NCI-H128 (cell line): ENCODE measurements around the gene PFDN1.

Experiments
- DNase-seq: peaks from one replicate; lab custom pipeline; 2025; ENCODE audit not compliant: unreplicated experiment; lab: John Stamatoyannopoulos, UW

PFDN1 gene

DNA sequence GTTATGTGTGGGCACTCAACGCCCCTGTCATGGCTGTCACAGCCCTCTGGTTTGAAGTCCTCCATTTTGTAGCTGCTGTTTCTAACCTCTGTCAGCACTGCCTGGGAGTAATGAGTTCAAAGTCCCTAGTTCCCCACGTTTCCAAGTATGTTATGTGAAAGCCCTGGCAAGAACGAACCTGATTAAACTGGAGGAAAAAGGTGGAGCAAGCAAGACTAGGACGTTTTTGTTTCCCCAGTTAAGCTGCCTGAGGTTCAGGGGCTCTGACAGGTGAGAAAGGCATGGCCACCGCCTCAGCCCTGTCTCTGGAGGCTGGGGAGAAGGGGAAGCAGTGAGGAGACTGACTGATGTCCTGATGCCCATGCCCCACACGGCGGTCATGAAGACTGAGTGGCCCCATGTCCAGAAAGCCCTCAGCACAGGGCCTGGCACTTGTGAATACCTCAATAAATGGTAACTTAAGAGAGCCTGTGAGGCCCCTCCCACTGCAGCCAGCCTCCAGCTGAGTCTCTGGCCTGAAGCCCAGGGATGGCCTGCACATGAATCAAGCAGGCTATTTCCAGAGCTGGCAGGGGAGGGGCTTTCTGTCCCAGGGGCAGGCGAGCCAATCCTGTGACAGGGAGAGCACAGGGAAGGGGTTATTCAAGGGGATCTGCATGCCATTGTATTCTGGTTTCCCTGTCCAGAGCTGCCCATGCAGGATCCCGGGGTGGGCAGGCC lies 61.8 kb downstream of the PFDN1 start:
- DNase-seq = no peak

DNA sequence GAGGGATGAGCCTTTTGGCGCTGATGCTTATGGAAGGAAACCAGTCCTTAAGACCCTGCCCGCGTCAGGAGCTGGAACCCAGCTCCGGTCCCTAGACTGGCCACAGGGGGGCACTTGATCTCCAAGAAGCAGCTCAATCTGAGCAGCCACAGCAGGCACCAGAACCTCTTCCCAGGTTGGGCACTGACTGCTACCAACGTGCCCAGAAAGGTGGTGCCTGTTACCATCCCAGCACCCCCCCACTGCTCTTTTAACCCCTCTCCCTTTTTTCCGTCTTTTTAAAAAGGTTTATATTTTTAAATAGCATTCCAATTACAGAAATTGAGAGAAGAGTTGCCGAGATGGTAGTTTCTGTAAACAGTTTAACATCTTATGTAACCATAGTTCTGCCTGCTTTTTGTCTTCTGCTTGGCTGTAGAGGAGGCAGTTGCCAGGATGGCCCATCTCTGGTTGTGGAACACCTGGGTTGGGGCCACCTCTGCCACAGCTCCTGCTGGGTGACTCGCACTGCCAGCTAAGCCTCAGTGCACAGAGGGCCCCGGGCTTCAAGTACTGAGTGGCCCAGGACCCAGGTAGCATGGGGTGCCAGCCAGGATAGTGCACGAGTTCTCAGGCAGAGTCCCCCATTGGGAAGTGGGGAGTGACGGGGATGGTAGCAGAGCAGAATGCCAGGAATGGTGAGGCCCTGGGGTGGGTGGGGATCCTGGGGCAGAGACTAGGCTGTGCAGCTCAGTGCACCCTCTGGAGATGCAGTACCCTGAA lies 62.8 kb downstream of the PFDN1 start:
- DNase-seq = no peak

DNA sequence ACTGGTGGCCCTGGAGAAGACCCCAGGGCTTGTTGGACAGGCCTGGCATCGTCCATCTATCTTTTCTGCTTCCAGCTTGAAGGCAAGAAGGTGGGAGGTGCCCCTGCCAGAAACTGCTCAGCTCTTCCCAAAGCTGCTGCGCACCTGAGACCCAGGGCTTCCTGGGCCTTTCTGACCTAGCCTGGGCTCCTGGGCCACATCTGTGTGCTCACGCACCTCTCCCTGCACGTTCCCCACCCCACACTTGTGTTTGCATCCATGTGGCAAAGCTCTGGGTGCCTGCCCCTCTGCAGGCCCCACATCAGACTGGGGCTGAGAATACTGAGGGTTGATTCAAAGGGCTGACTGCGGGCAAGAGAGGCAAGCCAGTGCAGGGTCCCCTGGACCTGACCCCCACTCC lies 63.4 kb downstream of the PFDN1 start:
- no peak for DNase-seq

DNA sequence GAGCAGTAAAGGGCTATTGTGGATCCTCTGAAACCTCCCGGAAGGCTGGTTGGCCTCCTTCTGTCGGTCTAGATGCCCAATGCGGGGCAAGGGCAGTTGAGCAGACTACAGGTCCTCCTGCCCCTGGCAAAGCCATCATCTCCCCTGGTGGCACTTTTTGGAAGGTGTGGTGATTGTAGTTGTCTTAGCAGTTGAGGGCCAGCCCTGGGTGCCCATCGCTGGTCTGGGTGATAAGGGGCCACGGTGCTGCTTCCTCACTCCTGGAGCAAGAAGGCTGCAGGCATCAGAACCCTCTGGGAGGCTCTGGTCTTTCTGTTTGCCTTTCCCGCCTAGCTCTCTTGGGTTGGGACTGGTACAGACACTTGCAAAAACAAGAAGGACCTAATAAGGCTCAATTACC lies 64.1 kb downstream of the PFDN1 start:
- DNase-seq = no peak

DNA sequence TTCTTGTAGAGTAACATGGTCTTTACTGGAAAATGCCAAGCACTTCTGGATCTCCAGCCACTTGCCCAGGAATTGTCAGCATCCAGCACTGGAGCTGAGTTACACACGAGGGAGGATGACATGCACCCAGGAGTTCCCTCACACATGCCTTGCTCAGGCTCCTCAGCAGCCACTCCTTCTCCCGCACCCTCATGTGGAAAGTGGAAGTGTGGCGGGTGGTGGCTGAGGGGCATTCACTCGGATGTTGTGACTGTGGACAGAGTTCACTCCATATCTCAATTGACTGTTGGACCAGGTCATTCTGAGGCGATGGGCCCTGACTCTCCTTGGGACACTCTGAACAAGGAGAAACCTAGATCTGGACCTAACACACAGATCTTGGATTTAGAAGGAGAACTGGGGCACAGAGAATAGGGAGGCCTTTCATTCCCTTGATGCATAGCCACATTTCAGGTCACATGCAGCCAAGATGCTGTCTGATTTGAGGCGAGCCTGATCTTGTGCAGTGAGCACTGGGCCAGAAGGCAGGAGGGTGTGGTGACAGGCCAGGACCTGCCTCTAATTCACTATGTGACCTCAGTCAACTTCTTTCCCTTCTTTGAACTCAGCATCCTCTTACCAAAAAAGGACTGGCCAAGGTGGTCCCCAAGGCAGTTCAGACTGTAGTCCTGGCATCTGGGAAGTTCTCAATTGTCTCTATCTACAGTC lies 65.9 kb downstream of the PFDN1 start:
- DNase-seq = no peak

DNA sequence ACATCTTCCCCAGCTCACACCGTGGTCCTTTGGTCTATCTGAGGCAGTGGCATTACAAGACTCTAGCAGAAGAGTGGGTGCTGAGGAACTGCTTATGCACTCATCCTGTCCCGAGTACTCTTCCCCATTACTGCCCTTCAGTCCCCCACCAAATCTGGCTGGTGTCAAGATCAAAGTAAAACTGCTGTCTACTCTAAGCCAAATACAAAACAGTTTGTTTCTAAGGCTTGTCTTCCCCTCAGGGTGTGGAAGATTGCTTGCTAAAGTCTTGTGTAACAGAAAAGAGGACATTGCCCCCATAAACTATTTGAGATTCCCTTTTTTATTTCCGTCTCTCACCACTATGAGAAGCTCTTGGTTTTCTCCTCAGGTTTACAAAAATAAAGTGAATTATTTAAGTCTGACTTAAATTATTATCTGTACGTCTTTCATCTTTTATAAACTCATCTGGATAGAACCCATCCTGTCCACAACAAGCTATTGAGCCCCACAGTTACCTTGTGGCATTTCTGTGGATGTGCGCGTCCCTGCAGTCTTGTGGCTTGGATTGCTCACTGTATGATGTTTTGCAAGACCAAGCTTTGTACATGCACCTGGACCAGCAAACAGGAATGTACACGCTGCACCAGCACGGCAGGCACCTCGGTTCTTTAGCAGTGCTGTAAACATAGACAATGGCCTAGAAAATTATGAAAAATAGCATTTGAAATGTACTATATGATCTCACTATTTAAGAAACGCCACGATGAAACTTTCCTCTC lies 66.9 kb downstream of the PFDN1 start:
- no peak for DNase-seq

DNA sequence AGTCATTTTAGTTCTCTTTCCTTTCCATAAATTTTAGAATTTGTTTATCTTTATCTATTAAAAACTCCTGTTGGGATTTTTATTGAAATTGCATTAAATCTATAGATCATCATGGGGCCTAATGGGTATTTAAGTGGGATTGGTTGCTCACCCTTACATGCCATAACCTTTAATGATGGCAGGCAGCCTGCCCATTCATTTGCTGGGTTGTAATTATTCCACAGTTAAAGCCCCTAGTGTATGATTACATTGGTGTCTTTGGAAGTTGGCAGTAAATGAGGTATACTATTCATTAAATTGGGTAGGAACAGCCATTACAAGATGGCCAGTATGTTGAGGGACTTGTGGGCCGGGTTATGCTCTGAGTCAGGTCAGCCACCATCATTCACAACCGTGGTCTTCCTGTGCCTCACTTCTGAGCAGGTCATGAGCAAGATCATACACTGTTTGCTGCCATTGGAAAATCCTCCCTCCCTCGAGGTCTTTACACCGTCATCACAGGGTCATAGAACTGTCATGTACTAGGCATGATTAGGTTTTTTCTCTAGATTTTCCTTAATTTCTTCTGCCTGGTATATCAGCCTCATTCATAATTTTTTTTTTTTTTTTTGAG lies 68.4 kb downstream of the PFDN1 start:
- DNase-seq = no peak

DNA sequence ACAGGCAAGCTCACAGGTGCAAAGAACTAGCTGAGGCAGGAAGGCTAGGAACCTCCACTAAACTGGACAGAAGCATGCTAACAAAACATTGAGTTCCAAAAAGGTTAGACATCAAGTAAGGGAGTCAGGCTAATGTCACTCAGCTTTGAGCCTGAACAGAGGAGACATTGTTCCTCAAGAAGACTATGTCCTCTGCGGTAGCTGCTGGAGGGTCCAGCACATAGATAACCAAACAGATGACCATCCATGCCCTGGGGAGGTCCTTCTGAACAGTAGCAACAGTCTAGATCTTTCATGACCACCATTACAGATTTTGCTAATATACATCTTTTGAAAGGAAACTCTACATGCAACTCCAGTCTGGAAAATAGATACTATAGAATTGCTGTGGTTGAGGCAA lies 70.2 kb downstream of the PFDN1 start:
- no peak for DNase-seq

DNA sequence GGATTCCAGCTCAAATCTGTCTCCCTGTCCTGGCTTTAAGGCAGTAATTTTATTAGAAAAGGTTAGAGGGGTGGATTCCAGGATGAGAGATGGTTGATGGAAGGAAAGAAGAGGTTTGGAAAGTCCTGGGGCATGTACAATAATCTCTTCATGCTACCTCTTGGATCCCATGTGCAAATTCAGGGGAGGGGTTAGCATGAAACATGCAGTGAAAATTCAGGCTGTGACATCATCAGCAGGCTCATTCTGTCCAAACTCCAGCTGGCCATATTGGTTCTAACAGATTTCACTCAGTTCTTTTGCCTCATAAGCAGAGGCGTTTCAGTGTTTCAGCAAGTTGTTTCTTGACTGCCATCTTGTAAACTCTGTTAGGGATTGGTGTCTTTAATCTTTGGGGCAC lies 72.5 kb downstream of the PFDN1 start:
- DNase-seq = no peak

DNA sequence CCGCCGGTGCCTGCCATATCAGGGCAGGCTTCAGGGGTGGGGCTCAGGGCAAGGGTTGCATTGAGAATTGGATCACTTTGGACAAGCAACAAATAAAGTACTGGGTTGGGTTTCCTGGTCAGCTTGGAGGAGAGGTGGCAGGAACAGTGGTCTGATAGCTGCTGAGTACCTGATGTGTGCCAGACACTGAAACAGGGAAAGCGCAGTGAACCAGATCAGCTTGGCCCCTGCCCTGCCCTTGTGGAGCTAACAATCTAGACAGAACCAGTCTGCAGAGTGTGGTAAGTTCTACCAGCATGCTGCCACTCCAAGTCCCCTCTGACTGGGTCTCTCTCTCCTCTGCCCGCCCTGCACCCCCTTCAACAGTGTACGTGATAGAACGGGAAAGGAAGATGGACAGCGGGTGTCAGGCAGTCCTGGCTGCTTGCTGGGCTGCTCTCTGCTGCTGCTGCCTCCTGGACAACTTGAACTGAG lies 74.5 kb downstream of the PFDN1 start:
- DNase-seq = no peak

DNA sequence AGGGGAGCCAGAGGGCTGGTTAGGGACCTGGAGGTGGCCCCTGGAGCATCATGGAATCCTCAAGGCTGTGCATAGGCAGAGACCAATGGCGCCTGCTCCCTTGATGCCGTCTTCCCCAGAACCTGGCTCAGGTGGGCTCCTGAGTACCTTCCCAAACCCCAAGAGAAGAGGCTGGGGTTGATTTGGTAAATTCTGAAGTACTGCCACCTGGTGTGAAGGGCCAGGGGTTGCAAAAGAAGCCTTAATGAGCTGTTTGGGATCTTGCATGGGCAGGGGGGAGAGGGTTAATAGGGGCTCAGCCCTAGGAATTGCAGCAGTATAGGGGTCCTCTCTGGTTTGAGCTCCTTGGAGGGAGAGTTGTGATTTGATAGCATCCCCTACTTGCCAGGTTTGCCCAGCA lies 75.9 kb downstream of the PFDN1 start:
- no peak for DNase-seq

DNA sequence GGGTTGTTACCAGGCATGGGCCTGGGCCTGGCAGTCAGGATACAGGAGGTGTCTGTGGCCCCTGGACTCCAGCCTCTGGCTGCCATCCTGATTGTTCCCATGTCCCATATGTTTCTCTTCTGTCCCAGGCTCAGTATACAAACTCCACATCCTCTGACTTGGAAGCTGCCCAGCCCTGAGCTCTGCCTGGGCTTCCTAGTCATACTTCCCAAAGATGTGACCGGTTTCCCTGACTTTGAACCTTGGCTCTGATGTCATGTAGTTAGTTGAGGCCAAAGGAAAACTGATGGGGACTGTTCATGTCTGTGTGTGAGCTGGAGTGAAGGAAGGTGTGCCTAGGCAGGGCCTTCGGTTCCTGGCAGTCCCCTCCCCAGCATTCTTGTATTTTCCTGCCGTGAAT lies 77.5 kb downstream of the PFDN1 start:
- no peak for DNase-seq

DNA sequence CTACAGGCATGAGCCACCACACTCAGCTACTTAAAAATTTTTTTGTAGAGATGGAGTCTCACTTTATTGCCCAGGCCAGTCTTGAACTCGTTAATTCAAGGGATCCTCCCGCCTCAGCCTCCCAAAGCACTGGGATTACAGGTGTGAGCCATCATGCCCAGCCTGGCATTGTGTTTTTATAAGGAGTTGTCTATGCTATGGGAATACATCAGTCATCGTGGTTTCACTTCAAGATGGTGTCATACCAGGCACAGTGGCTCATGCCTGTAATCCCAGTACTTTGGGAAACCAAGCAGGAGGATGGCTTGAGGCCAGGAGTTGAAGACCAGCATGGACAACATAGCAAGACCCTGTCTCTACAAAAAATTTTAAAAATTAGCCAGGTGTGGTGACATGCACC lies 78.2 kb downstream of the PFDN1 start:
- no peak for DNase-seq

DNA sequence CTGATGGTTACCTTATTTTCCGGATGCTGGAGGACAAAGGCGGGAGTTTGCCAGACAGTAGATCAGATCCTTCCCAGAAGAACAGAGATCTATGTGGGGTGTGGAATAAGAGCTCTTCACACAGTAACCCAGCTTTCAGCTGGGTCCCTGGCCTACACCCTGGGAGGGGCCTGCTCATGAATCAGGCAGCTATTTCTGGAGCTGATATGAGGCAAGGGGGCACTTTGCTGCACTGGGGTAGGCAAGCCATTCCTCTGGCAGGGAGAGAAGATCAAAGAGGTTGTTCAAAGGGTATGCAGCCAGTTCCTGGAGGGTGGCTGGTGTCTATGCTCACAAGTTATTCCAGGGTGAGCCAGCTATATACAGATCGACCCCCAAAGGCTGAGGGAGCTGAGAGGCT lies 79.3 kb downstream of the PFDN1 start:
- no peak for DNase-seq

DNA sequence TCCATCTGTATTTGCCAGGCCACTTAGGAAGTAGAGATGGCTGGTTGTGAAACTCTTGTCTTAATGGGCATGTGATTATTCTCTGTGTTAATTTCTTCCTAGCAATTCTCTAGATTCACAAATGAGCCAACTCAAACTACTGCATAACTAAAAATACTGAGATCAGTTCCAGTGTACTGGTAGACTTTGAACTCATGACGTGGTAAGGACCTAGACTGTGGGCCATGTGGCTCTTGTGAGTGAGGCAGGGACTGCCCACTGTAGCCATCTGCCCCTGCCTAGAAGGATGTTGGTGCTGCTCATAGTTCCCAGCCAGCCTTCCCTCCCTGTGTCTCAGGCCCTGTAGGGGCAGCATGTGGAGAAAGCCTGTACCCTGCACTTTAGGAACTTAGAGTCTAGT lies 80.5 kb downstream of the PFDN1 start:
- DNase-seq = no peak

DNA sequence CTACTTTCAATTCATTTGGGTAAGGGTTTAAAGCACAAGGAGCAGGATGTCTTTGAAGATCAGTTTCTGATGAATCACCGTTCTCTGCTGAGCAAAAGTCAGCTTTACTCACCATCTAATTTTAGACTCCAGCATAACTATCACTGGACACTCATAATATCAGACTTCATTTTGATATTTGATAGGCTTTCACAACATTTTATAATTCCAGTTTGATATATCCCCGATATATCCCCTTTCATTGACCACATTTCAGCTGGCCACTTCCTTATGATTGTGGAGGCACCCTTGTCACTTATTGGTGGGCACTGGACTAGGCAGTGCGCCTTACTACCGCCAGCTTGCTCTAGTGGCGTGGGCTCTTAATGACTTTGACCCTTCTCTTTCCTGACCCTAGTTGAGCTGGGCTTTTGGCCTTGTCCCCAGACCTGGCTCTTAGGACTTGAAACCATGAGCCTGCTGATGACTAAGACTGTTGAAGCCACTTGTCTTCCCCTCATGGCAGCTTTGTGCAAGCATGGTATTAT lies 81.1 kb downstream of the PFDN1 start:
- DNase-seq = no peak

DNA sequence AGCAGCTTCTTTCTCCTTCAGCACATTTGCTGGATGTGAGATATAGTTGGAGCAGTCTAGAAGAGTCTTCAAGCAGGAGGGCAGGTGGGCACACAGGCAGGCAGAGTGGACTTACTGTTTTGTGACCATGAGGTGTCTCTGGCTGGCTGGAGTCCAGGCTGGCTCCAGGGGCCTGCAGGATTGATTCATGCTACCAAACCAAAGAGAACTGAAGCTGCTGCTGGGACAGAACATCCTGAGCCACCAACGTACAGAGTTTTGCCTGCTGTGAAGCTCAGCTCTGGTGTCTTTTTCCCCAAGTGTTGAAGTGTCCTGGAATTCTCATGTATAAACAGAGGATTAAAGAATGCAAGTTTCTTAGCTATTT lies 82.2 kb downstream of the PFDN1 start:
- DNase-seq = no peak

DNA sequence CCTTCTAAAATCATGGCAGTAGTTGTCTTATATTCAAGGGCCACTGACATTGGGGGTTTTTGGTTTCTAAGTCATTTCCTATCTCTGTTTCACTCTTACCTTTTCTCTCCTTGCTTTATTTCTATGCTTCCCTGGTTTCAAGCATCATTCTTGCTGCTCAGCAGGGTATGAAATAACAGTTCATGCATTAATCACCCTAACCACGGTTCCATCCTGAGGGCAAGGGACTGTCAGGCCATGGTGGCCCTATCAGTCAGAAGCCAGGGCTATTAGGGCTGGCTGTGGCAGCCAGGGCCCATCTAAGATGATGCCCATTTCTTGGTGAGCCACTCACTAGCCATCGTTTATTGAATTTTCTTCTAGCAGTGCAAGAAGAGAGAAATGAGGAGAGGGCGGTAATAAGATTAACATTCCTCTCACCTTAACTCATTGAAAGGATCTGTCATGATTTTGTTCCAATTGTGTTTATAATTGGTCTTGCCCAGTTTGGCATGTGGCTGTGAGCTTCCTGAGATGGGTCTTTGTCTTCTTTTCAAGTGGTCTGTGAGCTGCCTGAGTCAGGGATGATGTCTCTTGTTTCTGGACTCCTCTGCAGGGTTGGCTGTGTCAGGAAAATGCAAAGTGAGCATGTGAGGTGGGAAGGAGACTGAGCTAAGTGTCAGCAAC lies 82.7 kb downstream of the PFDN1 start:
- no peak for DNase-seq

DNA sequence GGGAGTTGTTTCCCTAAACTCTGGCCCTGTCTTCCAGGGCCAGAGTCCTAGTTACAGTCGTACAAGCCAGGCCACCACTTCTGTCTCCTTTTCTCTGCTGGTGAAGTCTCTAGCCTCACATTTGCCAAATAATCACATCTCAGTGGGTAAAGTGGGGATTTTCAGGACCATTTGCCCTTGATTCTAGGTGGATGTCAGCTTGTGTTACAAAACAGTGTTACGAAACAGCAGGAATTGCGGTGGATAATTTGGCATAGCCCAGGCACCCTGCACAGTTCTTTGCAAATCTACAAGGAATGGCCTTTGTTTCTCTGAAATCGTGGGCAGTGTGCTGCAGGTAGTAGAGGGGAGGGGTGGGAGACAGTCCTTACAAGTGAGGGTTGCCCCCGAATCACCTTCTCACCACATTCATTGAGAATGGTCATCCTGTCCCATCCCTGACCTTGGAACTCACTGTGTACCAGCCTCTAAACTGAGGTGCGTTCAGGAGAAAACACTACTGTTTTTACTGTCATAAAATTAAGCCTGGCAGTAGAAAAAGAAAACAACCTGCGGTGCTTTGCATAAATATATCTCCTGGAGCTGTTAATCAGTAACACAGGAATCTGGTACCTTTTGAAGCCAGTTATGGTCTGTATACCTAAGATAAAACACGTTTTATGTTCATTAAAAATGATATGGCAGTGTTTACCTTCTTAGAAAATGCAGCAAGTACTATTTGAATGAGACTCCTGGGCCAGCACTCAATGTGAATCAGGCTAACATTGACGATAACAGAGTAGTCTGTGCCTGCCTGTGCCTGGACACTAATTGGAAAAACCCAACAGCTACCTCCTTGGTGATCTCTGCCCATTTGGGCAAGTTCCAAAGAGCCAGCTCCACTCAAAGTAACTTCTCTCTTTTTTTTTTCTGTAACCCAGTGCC lies 83.6 kb downstream of the PFDN1 start:
- no peak for DNase-seq
